ENCODE results near the gene RAB20.

DNA sequence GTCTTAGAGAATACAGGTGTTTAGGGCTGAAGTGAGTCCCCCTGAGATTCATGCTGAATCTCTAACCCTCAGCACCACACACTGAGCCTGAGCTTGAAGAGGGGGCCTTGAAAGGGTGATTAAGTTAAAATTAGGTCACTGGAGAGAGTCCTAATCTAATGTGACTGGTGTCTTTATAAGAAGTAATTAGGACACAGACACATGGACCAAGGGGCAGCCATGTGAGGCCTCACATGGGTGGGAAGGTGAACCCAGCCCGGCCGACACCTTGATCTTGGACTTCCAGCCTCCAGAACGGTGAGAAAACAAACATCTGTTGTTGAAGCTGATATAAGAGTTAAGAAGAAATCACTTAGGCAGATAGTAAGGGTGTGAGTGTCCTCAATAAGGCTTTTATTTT lies 7.1 kb upstream of the RAB20 start:
- TF ChIP-seq POLR2A (IDR thresholded peaks at IDR 0.05) = no peak
- TF ChIP-seq, protein P1, sequence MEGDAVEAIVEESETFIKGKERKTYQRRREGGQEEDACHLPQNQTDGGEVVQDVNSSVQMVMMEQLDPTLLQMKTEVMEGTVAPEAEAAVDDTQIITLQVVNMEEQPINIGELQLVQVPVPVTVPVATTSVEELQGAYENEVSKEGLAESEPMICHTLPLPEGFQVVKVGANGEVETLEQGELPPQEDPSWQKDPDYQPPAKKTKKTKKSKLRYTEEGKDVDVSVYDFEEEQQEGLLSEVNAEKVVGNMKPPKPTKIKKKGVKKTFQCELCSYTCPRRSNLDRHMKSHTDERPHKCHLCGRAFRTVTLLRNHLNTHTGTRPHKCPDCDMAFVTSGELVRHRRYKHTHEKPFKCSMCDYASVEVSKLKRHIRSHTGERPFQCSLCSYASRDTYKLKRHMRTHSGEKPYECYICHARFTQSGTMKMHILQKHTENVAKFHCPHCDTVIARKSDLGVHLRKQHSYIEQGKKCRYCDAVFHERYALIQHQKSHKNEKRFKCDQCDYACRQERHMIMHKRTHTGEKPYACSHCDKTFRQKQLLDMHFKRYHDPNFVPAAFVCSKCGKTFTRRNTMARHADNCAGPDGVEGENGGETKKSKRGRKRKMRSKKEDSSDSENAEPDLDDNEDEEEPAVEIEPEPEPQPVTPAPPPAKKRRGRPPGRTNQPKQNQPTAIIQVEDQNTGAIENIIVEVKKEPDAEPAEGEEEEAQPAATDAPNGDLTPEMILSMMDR (IDR thresholded peaks at IDR 0.05) = no peak
